ENCODE measurements around the gene TBL2.
A peak's percentile ranks its signal among the peaks of the same experiment; 100 is the strongest.

The TBL2 gene

DNA sequence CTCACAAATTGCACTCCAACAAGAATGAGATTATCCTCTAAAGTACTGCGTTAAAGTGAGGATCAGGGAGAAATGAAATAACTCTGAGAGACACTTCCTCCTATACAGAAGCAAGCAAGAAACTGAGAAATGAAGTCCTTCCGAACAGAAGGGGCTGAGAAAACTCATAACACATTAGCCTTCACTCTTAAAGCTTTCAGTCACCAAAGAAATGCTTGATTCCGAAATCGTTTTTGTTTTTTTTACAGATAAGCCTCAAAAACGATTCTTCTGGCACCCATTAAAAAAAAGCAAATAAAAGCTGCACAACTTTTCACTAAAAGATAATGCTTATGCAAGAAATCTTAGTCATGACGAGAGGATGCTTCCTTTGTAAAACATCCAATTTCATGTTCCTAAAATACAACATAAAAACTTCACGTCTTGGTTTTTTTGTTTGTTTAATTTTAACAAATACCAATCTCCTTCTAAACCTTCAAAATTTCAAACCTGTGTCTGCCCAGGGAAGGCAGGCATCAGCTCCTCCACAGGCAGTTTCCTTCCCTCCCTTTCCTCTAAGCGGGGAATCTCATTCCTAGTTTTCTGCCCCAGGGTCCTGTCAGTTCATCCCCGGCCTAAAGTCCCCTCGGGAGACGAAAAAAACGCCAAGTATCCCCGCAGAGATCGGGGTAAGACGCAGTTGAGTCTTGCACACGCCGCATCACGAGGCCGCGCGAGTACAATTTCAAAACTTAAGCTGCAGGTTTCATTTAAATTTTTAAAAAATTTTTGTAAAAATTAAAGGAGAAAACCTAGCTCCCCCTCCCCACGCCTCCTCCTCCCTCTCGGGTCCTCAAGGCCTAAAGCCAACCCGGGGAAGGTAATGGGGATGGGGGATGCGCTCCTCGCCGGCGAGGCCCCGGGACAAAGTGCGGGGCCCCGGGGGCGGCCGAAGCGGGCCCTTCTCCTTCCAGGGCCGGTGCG, 57.4 kb downstream of the TBL2 start:
- no peak for TF ChIP-seq CTCF (IDR thresholded peaks at IDR 0.05; ENCODE audit: low read depth, low read length)
- Histone ChIP-seq H3K9me3 (ENCODE audit: severe bottlenecking) (no peaks in the 10 kb centered on the region), H3K27me3 (ENCODE audit: insufficient read depth, low read depth, severe bottlenecking) (no peaks in the 10 kb centered on the region), H3K4me3 (ENCODE audit: low read depth, low read length) (peak overlapping the region; percentile 56), H3K27ac (peak overlapping the region; percentile 100), H3K36me3 (peaks cover 55% of the 10 kb centered on the region)
- DNase-seq: no peak

GRCh38 chr7:73519867-73520672, 58.3 kb downstream of the TBL2 start:
- H3K27ac ChIP-seq: peak overlapping the region; percentile 100
- no peak for DNase-seq
- H3K27me3 ChIP-seq (ENCODE audit: insufficient read depth, low read depth, severe bottlenecking): no peaks in the 10 kb centered on the region
- H3K9me3 ChIP-seq (ENCODE audit: severe bottlenecking): no peaks in the 10 kb centered on the region
- H3K36me3 ChIP-seq: peaks cover 63% of the 10 kb centered on the region
- no peak for TF ChIP-seq CTCF (IDR thresholded peaks at IDR 0.05; ENCODE audit: low read depth, low read length)
- H3K4me3 ChIP-seq (ENCODE audit: low read depth, low read length): peak overlapping the region; percentile 56

GRCh38 chr7:73518470-73518869, 59.9 kb downstream of the TBL2 start:
- H3K27me3 ChIP-seq (ENCODE audit: insufficient read depth, low read depth, severe bottlenecking): no peaks in the 10 kb centered on the region
- TF ChIP-seq CTCF (IDR thresholded peaks at IDR 0.05; ENCODE audit: low read depth, low read length): no peak
- H3K27ac ChIP-seq: no peak overlapping the region
- DNase-seq: no peak
- H3K36me3 ChIP-seq: peaks cover 79% of the 10 kb centered on the region
- H3K9me3 ChIP-seq (ENCODE audit: severe bottlenecking): no peaks in the 10 kb centered on the region
- H3K4me3 ChIP-seq (ENCODE audit: low read depth, low read length): no peak overlapping the region
